K562 (cell line): ENCODE data around the gene RASD2. TPM values are rescaled to one million over a fixed set of nuclear protein-coding genes. Genes with fewer than 3 reads are reported as not detected.

Experiments
- BCOR ChIP-seq: fragments of 450-650 bp; IDR thresholded peaks from 2 replicates; pipeline ENCODE4 v1.6.1; 2016
- NEUROD1 ChIP-seq: fragments of 150-350 bp; IDR thresholded peaks from 2 replicates; pipeline ENCODE4 v1.6.1; 2014; ENCODE audit warnings: borderline replicate concordance, low read length, low read depth; ENCODE audit not compliant: partially characterized antibody
- RBM25 ChIP-seq: fragments of 200-400 bp; formaldehyde crosslinking; IDR thresholded peaks from 2 replicates; pipeline ENCODE4 v1.6.1; 2018; ENCODE audit warnings: low read length, low read depth, moderate library complexity; ENCODE audit not compliant: severe bottlenecking
- RHOXF2B ChIP-seq: fragments of 250-450 bp; sonication (Bioruptor Pico); conservative IDR thresholded peaks from 2 replicates; pipeline ENCODE4 v1.5.1; 2021
- SMARCA5 ChIP-seq: fragments of 450-650 bp; IDR thresholded peaks from 2 replicates; pipeline ENCODE4 v1.6.1; 2016
- SRSF3 ChIP-seq: fragments of 200-400 bp; formaldehyde crosslinking; IDR thresholded peaks from 2 replicates; pipeline ENCODE4 v1.6.1; 2016; ENCODE audit warnings: mild to moderate bottlenecking, low read length, moderate library complexity; ENCODE audit not compliant: insufficient read depth
- TCF7 ChIP-seq: sonication (generic); IDR thresholded peaks from 2 replicates; pipeline ENCODE4 v1.6.1; 2016; ENCODE audit warnings: antibody characterized with exemption, borderline replicate concordance
- TCF7L2 ChIP-seq: fragments of 150-350 bp; IDR thresholded peaks from 2 replicates; pipeline ENCODE4 v1.6.1; 2016; ENCODE audit warnings: low read depth, mild to moderate bottlenecking, low read length, moderate library complexity
- ZFP30 ChIP-seq: fragments of 250-450 bp; sonication (Bioruptor Pico); IDR thresholded peaks from 2 replicates; pipeline ENCODE4 v1.8.0; 2022; ENCODE audit warnings: moderate library complexity, mild to moderate bottlenecking, inconsistent platforms, borderline replicate concordance
- ZFP36 ChIP-seq: fragments of 150-350 bp; IDR thresholded peaks from 2 replicates; pipeline ENCODE4 v1.6.1; 2018; ENCODE audit warnings: low read length, low read depth; ENCODE audit not compliant: partially characterized antibody
- ZKSCAN1 ChIP-seq: fragments of 150-350 bp; IDR thresholded peaks from 2 replicates; pipeline ENCODE4 v1.6.1; 2016; ENCODE audit warnings: low read depth, low read length
- ZNF785 ChIP-seq: fragments of 250-450 bp; sonication (Bioruptor Pico); IDR thresholded peaks from 2 replicates; pipeline ENCODE4 v1.4.0; 2020; ENCODE audit warnings: mild to moderate bottlenecking
- polyA plus RNA-seq, 8 experiments: library from polyadenylated mRNA; depleted of rRNA in 4 of 8; stranded (reverse) in 5 of 8; unstranded in 3 of 8; fragments of >200 nt; fragmentation: Nextera tagmentation in 2 of 8; fragmentation: Illumina TruSeq in 1 of 8; extraction: Ambion mirVana in 2 of 8; extraction: Trizol in 1 of 8; gene quantifications; 2 replicates each; pipeline versions ENCODE4 v1.2.1 to v1.2.3, GENCODE V29; 2011 to 2014; ENCODE audit warnings: inconsistent platforms in 1 of 8, missing spikeins in 1 of 8
- total RNA-seq, 7 experiments: library from RNA; depleted of rRNA in 6 of 7; stranded (reverse); fragments of >200 nt in 6 of 7; fragmentation: Illumina TruSeq in 2 of 7; extraction: Trizol in 2 of 7; gene quantifications; 2 replicates each; pipeline versions ENCODE4 v1.2.1 to v1.2.3, GENCODE V29; 2011 to 2021; ENCODE audit warnings: low replicate concordance in 1 of 7
- TF ChIP-seq, protein P1 (sequence below): fragments of 450-650 bp; conservative IDR thresholded peaks from 2 replicates; pipeline ENCODE4 v1.6.1; 2016; ENCODE audit warnings: missing genetic modification characterization, low read depth, mild to moderate bottlenecking, missing compliant biosample characterization, moderate library complexity
- TF ChIP-seq, protein P2 (sequence below): fragments of 250-450 bp; sonication (Bioruptor Pico); IDR thresholded peaks from 2 replicates; pipeline ENCODE4 v1.4.0; 2020; ENCODE audit warnings: mild to moderate bottlenecking, moderate library complexity
- TF ChIP-seq, protein P3 (sequence below): fragments of 250-450 bp; sonication (Bioruptor Pico); IDR thresholded peaks from 2 replicates; pipeline ENCODE4 v1.5.0; 2021

The RASD2 gene
- total and polyA plus RNA-seq, 9 of the 15 experiments (the other 6 are each of a cell fraction or from before 2014, with no cell fraction given), result 0.05 TPM; not detected in 8

DNA sequence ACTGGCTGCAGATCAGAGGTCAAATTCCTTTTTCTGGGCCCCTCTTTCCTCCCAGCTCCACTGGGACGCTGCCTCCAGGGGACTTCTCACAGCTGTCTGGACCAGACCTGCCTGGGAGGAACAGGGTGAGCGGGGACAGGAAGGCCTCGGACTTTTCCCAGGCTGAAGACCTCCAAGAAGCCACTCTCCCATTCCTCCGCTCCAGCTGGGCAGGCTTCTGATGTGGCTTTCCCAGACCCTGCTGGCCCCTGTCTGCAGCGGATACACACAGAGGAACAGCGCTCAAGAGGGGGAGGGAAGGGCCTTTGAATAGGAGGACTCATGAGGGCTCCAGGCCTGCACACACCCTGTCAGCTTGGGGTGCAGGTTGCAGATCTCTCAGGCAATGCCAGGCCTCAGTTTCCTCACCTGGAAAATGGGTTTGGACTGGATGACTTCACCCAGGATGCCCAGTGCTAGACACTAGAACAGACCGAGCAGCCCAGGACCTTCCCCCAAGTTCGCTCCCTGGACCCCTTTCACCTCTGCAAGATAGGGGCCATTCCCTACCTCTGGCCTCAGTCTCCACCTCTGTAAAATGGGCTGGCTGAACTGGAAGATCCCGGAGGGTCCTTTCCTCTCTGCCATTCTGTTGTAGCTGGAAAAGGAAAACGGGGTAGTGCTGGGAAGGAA is 39.9 kb downstream of the RASD2 start (continued):
- TF ChIP-seq, protein P1, sequence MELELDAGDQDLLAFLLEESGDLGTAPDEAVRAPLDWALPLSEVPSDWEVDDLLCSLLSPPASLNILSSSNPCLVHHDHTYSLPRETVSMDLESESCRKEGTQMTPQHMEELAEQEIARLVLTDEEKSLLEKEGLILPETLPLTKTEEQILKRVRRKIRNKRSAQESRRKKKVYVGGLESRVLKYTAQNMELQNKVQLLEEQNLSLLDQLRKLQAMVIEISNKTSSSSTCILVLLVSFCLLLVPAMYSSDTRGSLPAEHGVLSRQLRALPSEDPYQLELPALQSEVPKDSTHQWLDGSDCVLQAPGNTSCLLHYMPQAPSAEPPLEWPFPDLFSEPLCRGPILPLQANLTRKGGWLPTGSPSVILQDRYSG, result no peak
- TF ChIP-seq BCOR, result peak; percentile 78
- TF ChIP-seq ZFP36, result no peak
- TF ChIP-seq SMARCA5, result peak; percentile 35; the same call in 1 of the 2 replicates
- no peak for TF ChIP-seq TCF7L2
- TF ChIP-seq RBM25, result peak; percentile 88
- TF ChIP-seq ZNF785 (CRISPR knock-in tag), result no peak
- no peak for TF ChIP-seq TCF7
- TF ChIP-seq ZKSCAN1, result no peak
- TF ChIP-seq ZFP30, result no peak
- TF ChIP-seq SRSF3, result no peak
- TF ChIP-seq, protein P2, sequence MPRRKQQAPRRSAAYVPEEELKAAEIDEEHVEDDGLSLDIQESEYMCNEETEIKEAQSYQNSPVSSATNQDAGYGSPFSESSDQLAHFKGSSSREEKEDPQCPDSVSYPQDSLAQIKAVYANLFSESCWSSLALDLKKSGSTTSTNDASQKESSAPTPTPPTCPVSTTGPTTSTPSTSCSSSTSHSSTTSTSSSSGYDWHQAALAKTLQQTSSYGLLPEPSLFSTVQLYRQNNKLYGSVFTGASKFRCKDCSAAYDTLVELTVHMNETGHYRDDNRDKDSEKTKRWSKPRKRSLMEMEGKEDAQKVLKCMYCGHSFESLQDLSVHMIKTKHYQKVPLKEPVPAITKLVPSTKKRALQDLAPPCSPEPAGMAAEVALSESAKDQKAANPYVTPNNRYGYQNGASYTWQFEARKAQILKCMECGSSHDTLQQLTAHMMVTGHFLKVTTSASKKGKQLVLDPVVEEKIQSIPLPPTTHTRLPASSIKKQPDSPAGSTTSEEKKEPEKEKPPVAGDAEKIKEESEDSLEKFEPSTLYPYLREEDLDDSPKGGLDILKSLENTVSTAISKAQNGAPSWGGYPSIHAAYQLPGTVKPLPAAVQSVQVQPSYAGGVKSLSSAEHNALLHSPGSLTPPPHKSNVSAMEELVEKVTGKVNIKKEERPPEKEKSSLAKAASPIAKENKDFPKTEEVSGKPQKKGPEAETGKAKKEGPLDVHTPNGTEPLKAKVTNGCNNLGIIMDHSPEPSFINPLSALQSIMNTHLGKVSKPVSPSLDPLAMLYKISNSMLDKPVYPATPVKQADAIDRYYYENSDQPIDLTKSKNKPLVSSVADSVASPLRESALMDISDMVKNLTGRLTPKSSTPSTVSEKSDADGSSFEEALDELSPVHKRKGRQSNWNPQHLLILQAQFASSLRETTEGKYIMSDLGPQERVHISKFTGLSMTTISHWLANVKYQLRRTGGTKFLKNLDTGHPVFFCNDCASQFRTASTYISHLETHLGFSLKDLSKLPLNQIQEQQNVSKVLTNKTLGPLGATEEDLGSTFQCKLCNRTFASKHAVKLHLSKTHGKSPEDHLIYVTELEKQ (CRISPR knock-in tag), result no peak
- TF ChIP-seq RHOXF2B (CRISPR knock-in tag), result no peak
- TF ChIP-seq, protein P3, sequence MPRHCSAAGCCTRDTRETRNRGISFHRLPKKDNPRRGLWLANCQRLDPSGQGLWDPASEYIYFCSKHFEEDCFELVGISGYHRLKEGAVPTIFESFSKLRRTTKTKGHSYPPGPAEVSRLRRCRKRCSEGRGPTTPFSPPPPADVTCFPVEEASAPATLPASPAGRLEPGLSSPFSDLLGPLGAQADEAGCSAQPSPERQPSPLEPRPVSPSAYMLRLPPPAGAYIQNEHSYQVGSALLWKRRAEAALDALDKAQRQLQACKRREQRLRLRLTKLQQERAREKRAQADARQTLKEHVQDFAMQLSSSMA (CRISPR knock-in tag), result no peak
- TF ChIP-seq NEUROD1, result no peak
